Activated T-cell treated with anti-CD3 and anti-CD28 coated beads, Interleukin-2, amount 50 U/mL, for 72 hours (primary cell): Measurements from ENCODE around the gene CROCC2. TPM values are rescaled to one million over a fixed set of nuclear protein-coding genes. Genes with fewer than 3 reads are reported as not detected.

Experiments used
- ATAC-seq, 2 donors: fragments of 150-1000 bp; cut with Tn5 transposase; replicated peaks in 1 of 2; 2 replicates each; pipeline ENCODE4 v1.10.0; 2021; ENCODE audit warnings: moderate library complexity in 2 of 2, mild to moderate bottlenecking in 1 of 2
- DNase-seq, 2 donors: peaks; one replicate each; pipeline ENCODE4 v3.0.0; 2021 to 2022; ENCODE audit warnings: mixed read lengths in 1 of 2
- H3K27ac Mint-ChIP-seq: one replicate; pipeline ENCODE4 v1.8.0; 2022; ENCODE audit warnings: mild to moderate bottlenecking, moderate library complexity, mixed read lengths
- H3K27me3 Mint-ChIP-seq: one replicate; pipeline ENCODE4 v1.8.0; 2022; ENCODE audit warnings: low read depth, mixed read lengths
- H3K36me3 Mint-ChIP-seq, 2 donors: one replicate each; pipeline ENCODE4 v1.8.0; 2022; ENCODE audit warnings: mixed read lengths in 2 of 2, mild to moderate bottlenecking in 1 of 2; ENCODE audit not compliant: insufficient read depth in 2 of 2
- H3K4me1 Mint-ChIP-seq: one replicate; pipeline ENCODE4 v1.8.0; 2022; ENCODE audit warnings: low read depth, mixed read lengths
- H3K4me3 Mint-ChIP-seq, 2 donors: one replicate each; pipeline ENCODE4 v1.8.0; 2022; ENCODE audit warnings: mild to moderate bottlenecking in 2 of 2, mixed read lengths in 2 of 2, moderate library complexity in 2 of 2
- H3K9me3 Mint-ChIP-seq, 2 donors: one replicate each; pipeline ENCODE4 v1.8.0; 2022; ENCODE audit warnings: mixed read lengths in 2 of 2
- total RNA-seq, 2 donors: library from RNA; stranded (reverse); gene quantifications; one replicate each; pipeline ENCODE4 v1.2.3, GENCODE V29; 2022

CROCC2 gene
- total RNA-seq, 2 donors from 2014 or later, result not detected

- Mint-ChIP-seq H3K36me3 (no peaks in the 10 kb centered on the region), H3K27ac (no peak overlapping the region), H3K27me3 (no peaks in the 10 kb centered on the region), H3K9me3 (no peaks in the 10 kb centered on the region), H3K4me3 (no peak overlapping the region), H3K4me1 (no peaks in the 10 kb centered on the region)
- DNase-seq, result no peak
- no peak for ATAC-seq
Measured at GRCh38 chr2:240930631-240931318, 24.6 kb downstream of the CROCC2 start.

GRCh38 chr2:240931319-240931949, 25.3 kb downstream of the CROCC2 start:
- Mint-ChIP-seq H3K27ac (no peak overlapping the region), H3K27me3 (no peaks in the 10 kb centered on the region), H3K4me1 (no peaks in the 10 kb centered on the region), H3K36me3 (peaks cover 2% of the 10 kb centered on the region in 2 donors), H3K4me3 (no peak overlapping the region), H3K9me3 (no peaks in the 10 kb centered on the region)
- ATAC-seq (no peak), DNase-seq (no peak)

GRCh38 chr2:240932001-240932723, 26.0 kb downstream of the CROCC2 start:
- Mint-ChIP-seq H3K4me3 (no peak overlapping the region), H3K27me3 (no peaks in the 10 kb centered on the region), H3K27ac (no peak overlapping the region), H3K36me3 (peaks cover 2 to 3% of the 10 kb centered on the region in 2 donors), H3K9me3 (no peaks in the 10 kb centered on the region), H3K4me1 (no peaks in the 10 kb centered on the region)
- DNase-seq, result no peak
- ATAC-seq, result no peak

GRCh38 chr2:240932724-240933047, 26.6 kb downstream of the CROCC2 start:
- H3K27ac Mint-ChIP-seq, result no peak overlapping the region
- DNase-seq (no peak), ATAC-seq (no peak)
- peaks cover 2 to 3% of the 10 kb centered on the region in 2 donors for H3K36me3 Mint-ChIP-seq
- H3K9me3 Mint-ChIP-seq, result no peaks in the 10 kb centered on the region
- H3K4me3 Mint-ChIP-seq, result no peak overlapping the region
- H3K4me1 Mint-ChIP-seq, result no peaks in the 10 kb centered on the region
- H3K27me3 Mint-ChIP-seq, result no peaks in the 10 kb centered on the region

GRCh38 chr2:240933048-240933965, 27.2 kb downstream of the CROCC2 start:
- no peak overlapping the region for H3K27ac Mint-ChIP-seq
- H3K27me3 Mint-ChIP-seq, result no peaks in the 10 kb centered on the region
- DNase-seq, result no peak
- peaks cover 0 to 2% of the 10 kb centered on the region in 2 donors for H3K9me3 Mint-ChIP-seq
- no peak overlapping the region for H3K4me3 Mint-ChIP-seq
- no peaks in the 10 kb centered on the region for H3K4me1 Mint-ChIP-seq
- ATAC-seq, result no peak
- H3K36me3 Mint-ChIP-seq, result peaks cover 4 to 5% of the 10 kb centered on the region in 2 donors

GRCh38 chr2:240933966-240934700, 28.0 kb downstream of the CROCC2 start:
- Mint-ChIP-seq H3K27ac (no peak overlapping the region), H3K36me3 (peaks cover 4 to 5% of the 10 kb centered on the region in 2 donors), H3K4me3 (no peak overlapping the region), H3K27me3 (no peaks in the 10 kb centered on the region), H3K9me3 (peaks cover 2% of the 10 kb centered on the region in 2 donors), H3K4me1 (no peaks in the 10 kb centered on the region)
- DNase-seq (no peak), ATAC-seq (no peak)

GRCh38 chr2:240934701-240935102, 28.6 kb downstream of the CROCC2 start:
- peaks cover 4 to 5% of the 10 kb centered on the region in 2 donors for H3K36me3 Mint-ChIP-seq
- DNase-seq, result no peak

GRCh38 chr2:240935103-240935876, 29.2 kb downstream of the CROCC2 start:
- peaks cover 2% of the 10 kb centered on the region in 2 donors for H3K9me3 Mint-ChIP-seq
- no peaks in the 10 kb centered on the region for H3K4me1 Mint-ChIP-seq
- H3K27ac Mint-ChIP-seq, result no peak overlapping the region
- no peak for DNase-seq
- no peak overlapping the region for H3K4me3 Mint-ChIP-seq
- peaks cover 4 to 5% of the 10 kb centered on the region in 2 donors for H3K36me3 Mint-ChIP-seq
- H3K27me3 Mint-ChIP-seq, result peaks cover 8% of the 10 kb centered on the region
- no peak for ATAC-seq

More at GRCh38 chr2:240934701-240935102, 28.6 kb downstream of the CROCC2 start:
- Mint-ChIP-seq H3K4me3 (no peak overlapping the region), H3K9me3 (peaks cover 2% of the 10 kb centered on the region in 2 donors), H3K27ac (no peak overlapping the region), H3K27me3 (peaks cover 5% of the 10 kb centered on the region), H3K4me1 (no peaks in the 10 kb centered on the region)
- no peak for ATAC-seq

- H3K9me3 Mint-ChIP-seq, result peaks cover 2% of the 10 kb centered on the region in 2 donors
- no peaks in the 10 kb centered on the region for H3K4me1 Mint-ChIP-seq
- H3K4me3 Mint-ChIP-seq, result no peak overlapping the region
- peaks cover 8% of the 10 kb centered on the region for H3K27me3 Mint-ChIP-seq
- DNase-seq (no peak), ATAC-seq (no peak)
- peaks cover 4 to 5% of the 10 kb centered on the region in 2 donors for H3K36me3 Mint-ChIP-seq
- H3K27ac Mint-ChIP-seq, result no peak overlapping the region
Measured at GRCh38 chr2:240936106-240936505, 30.0 kb downstream of the CROCC2 start.

GRCh38 chr2:240946046-240946445, 39.9 kb downstream of the CROCC2 start:
- DNase-seq (no peak), ATAC-seq (no peak)
- Mint-ChIP-seq H3K4me1 (no peaks in the 10 kb centered on the region), H3K36me3 (no peaks in the 10 kb centered on the region), H3K9me3 (no peaks in the 10 kb centered on the region), H3K27ac (no peak overlapping the region), H3K4me3 (no peak overlapping the region), H3K27me3 (no peaks in the 10 kb centered on the region)

GRCh38 chr2:240946654-240947053, 40.5 kb downstream of the CROCC2 start:
- Mint-ChIP-seq H3K9me3 (no peaks in the 10 kb centered on the region), H3K27me3 (no peaks in the 10 kb centered on the region), H3K4me1 (no peaks in the 10 kb centered on the region), H3K36me3 (no peaks in the 10 kb centered on the region), H3K27ac (no peak overlapping the region), H3K4me3 (no peak overlapping the region)
- ATAC-seq (no peak), DNase-seq (no peak)

- no peak overlapping the region for H3K27ac Mint-ChIP-seq
- no peaks in the 10 kb centered on the region for H3K27me3 Mint-ChIP-seq
- H3K4me1 Mint-ChIP-seq, result no peaks in the 10 kb centered on the region
- DNase-seq, result no peak
- H3K36me3 Mint-ChIP-seq, result no peaks in the 10 kb centered on the region
- H3K4me3 Mint-ChIP-seq, result no peak overlapping the region
- H3K9me3 Mint-ChIP-seq, result no peaks in the 10 kb centered on the region
- no peak for ATAC-seq
Measured at GRCh38 chr2:240947176-240947575, 41.0 kb downstream of the CROCC2 start.
